Retinal pigment epithelial cell (primary cell): ENCODE data around the gene ABHD13.

Source experiments
- DNase-seq: peaks from one replicate; pipeline ENCODE4 v3.0.0-alpha.2; 2010; ENCODE audit warnings: low read depth
- H3K4me3 ChIP-seq: 2 replicates; pipeline ENCODE4 v1.5.1; 2011; ENCODE audit warnings: mild to moderate bottlenecking, low read length, control low read depth, moderate library complexity
- CTCF ChIP-seq: conservative IDR thresholded peaks from 2 replicates; pipeline ENCODE4 v1.5.1; 2011; ENCODE audit warnings: low read depth, low read length, control low read depth, inconsistent platforms

The ABHD13 gene

GRCh38 chr13:108223687-108224503 lies 5.7 kb downstream of the ABHD13 start:
- no peak overlapping the region for H3K4me3 ChIP-seq
- DNase-seq: no peak
- TF ChIP-seq CTCF: no peak

- no peak overlapping the region for H3K4me3 ChIP-seq
- DNase-seq: no peak
- no peak for TF ChIP-seq CTCF
These were observed 7.2 kb downstream of the ABHD13 start for GRCh38 chr13:108225440-108225839.

GRCh38 chr13:108226184-108226583 lies 8.0 kb downstream of the ABHD13 start:
- DNase-seq: no peak
- no peak for TF ChIP-seq CTCF
- no peak overlapping the region for H3K4me3 ChIP-seq

GRCh38 chr13:108227651-108228272 lies 9.6 kb downstream of the ABHD13 start:
- no peak for DNase-seq
- TF ChIP-seq CTCF: peak; percentile 67
- H3K4me3 ChIP-seq: no peak overlapping the region

GRCh38 chr13:108230377-108230776 lies 12.2 kb downstream of the ABHD13 start:
- H3K4me3 ChIP-seq: no peak overlapping the region
- no peak for DNase-seq
- no peak for TF ChIP-seq CTCF

GRCh38 chr13:108249150-108249549 lies 31.0 kb downstream of the ABHD13 start:
- TF ChIP-seq CTCF: no peak
- no peak for DNase-seq
- H3K4me3 ChIP-seq: no peak overlapping the region

- H3K4me3 ChIP-seq: no peak overlapping the region
- TF ChIP-seq CTCF: no peak
- DNase-seq: no peak
These were observed 39.1 kb downstream of the ABHD13 start for GRCh38 chr13:108257248-108257647.
